ENCODE measurements around the gene FOXN3.

The FOXN3 gene

GRCh38 chr14:89445273-89445973, 28.4 kb upstream of the FOXN3 start:
- TF ChIP-seq CTCF (IDR thresholded peaks at IDR 0.05; ENCODE audit: low read depth, low read length, missing control alignments): no peak
- H3K36me3 ChIP-seq (replicated peaks): no peaks in the 10 kb centered on the region
- no peak overlapping the region for H3K27ac ChIP-seq
- in situ Hi-C loops (cut with HindIII; ENCODE audit: low pct_ligation_motif_present, low sequenced_read_pairs): no loop called here
- DNase-seq: no peak
- H3K4me3 ChIP-seq (ENCODE audit: low read depth, low read length): no peak overlapping the region
- H3K27me3 ChIP-seq (replicated peaks): no peaks in the 10 kb centered on the region

- in situ Hi-C loops (cut with HindIII; ENCODE audit: low pct_ligation_motif_present, low sequenced_read_pairs): no loop called here
- Histone ChIP-seq H3K27ac (peak overlapping the region; percentile 79), H3K4me3 (ENCODE audit: low read depth, low read length) (no peak overlapping the region), H3K27me3 (replicated peaks) (no peaks in the 10 kb centered on the region), H3K36me3 (replicated peaks) (no peaks in the 10 kb centered on the region)
- no peak for DNase-seq
- no peak for TF ChIP-seq CTCF (IDR thresholded peaks at IDR 0.05; ENCODE audit: low read depth, low read length, missing control alignments)
These were observed 27.6 kb upstream of the FOXN3 start for GRCh38 chr14:89444516-89445125.

GRCh38 chr14:89444044-89444443, 27.0 kb upstream of the FOXN3 start:
- Histone ChIP-seq H3K27ac (peak overlapping the region; percentile 79), H3K4me3 (ENCODE audit: low read depth, low read length) (no peak overlapping the region), H3K27me3 (replicated peaks) (no peaks in the 10 kb centered on the region), H3K36me3 (replicated peaks) (no peaks in the 10 kb centered on the region)
- TF ChIP-seq CTCF (IDR thresholded peaks at IDR 0.05; ENCODE audit: low read depth, low read length, missing control alignments): no peak
- in situ Hi-C loops (cut with HindIII; ENCODE audit: low pct_ligation_motif_present, low sequenced_read_pairs): no loop called here
- DNase-seq: no peak

DNA sequence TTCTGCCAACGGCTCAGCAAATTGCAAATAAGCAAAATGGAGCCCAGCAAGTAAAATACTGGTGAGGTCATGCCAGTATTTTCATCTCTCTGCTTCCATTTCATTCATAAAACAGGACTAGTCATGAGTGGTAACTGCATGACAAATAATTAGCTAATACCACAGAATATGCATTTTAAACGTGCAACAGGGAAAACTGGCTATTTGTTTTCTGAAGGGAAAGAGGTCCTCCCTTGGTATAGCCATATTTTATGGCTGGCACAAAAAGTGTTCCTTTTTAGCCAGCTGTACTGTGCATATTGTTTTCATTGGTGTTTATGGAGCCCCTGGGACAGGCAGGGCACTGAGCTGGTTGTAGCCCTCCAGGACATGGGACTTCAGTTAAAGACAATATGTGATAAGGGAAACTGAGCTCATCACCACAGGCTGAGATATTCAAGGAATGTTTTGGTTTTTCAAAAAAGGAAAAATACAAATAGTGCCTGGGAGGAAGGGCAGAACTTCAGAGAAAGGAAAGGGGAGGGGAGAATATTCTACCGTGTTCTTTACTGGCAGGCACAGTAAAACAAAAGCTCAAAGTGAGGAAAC, 26.1 kb upstream of the FOXN3 start:
- peak overlapping the region; percentile 79 for H3K27ac ChIP-seq
- peak; percentile 59 for DNase-seq
- no peak overlapping the region for H3K4me3 ChIP-seq (ENCODE audit: low read depth, low read length)
- no peak for TF ChIP-seq CTCF (IDR thresholded peaks at IDR 0.05; ENCODE audit: low read depth, low read length, missing control alignments)
- in situ Hi-C loops (cut with HindIII; ENCODE audit: low pct_ligation_motif_present, low sequenced_read_pairs): no loop called here
- no peaks in the 10 kb centered on the region for H3K27me3 ChIP-seq (replicated peaks)
- no peaks in the 10 kb centered on the region for H3K36me3 ChIP-seq (replicated peaks)

- no peaks in the 10 kb centered on the region for H3K36me3 ChIP-seq (replicated peaks)
- no peak for TF ChIP-seq CTCF (IDR thresholded peaks at IDR 0.05; ENCODE audit: low read depth, low read length, missing control alignments)
- H3K27me3 ChIP-seq (replicated peaks): no peaks in the 10 kb centered on the region
- H3K27ac ChIP-seq: peak overlapping the region; percentile 79
- H3K4me3 ChIP-seq (ENCODE audit: low read depth, low read length): no peak overlapping the region
- in situ Hi-C loops (cut with HindIII; ENCODE audit: low pct_ligation_motif_present, low sequenced_read_pairs): no loop called here
- no peak for DNase-seq
These were observed 25.2 kb upstream of the FOXN3 start for GRCh38 chr14:89442280-89442679.
